Superior temporal gyrus (tissue), 1 donor: ENCODE results near the gene CFAP141.

ENCODE experiments used
- DNase-seq: peaks from one replicate; pipeline ENCODE4 v3.0.0-alpha.2; 2016; ENCODE audit errors: extremely low spot score

CFAP141 gene

GRCh38 chr1:154171880-154172279 lies 34.3 kb downstream of the CFAP141 start:
- no peak for DNase-seq

DNA sequence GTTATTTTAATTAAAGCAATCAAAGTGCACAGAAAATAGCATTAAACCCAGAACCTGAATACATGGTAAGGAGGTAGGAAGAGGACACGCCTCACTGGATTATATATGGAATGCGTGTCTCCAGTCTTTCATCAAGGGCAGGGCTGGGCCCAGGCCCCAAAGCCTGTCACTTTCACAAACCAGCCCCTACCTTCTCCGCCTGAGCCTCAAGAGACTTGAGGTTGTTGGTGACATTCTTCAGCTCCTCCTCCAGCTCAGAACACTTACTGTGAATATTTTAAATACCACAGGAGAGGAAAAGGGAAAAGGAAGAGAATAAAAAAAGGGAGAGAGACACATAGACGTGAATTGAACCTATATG lies 34.9 kb downstream of the CFAP141 start:
- DNase-seq, result no peak

DNA sequence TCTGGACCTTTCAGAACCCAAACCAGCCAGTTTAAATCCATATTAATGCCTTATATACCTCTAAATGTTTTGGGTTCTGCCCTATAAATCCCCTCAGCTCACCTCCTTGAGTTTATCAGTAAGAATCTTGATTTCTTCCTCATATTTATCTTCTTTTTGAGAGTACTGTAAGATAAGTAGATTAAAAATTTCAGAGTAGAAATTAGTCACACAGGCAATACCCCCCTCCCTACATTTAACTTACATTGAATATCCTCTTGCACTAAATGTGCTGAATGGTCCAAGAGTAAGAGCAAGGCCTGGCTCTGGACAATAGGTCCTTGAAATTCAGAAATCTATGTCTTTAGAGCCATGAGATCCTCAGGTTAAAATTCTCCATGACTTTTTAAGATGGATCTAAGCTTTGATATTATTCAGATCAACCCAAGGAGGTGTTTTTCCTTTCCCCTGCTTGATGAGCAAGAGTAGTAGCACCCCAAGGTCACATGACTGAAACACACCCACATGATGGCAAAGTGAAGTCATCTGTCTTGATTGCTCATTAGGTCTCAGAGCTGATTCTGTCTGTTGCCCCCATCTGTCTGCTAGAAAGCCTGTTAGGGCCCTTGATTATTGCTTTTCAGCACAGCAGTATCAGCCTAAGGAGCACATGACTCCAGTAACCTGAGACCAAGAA lies 35.4 kb downstream of the CFAP141 start:
- DNase-seq, result no peak

- no peak for DNase-seq
Measured at GRCh38 chr1:154167461-154167860, 38.7 kb downstream of the CFAP141 start.

GRCh38 chr1:154166207-154166606 lies 39.9 kb downstream of the CFAP141 start:
- no peak for DNase-seq

GRCh38 chr1:154159554-154159953 lies 46.6 kb downstream of the CFAP141 start:
- no peak for DNase-seq

DNA sequence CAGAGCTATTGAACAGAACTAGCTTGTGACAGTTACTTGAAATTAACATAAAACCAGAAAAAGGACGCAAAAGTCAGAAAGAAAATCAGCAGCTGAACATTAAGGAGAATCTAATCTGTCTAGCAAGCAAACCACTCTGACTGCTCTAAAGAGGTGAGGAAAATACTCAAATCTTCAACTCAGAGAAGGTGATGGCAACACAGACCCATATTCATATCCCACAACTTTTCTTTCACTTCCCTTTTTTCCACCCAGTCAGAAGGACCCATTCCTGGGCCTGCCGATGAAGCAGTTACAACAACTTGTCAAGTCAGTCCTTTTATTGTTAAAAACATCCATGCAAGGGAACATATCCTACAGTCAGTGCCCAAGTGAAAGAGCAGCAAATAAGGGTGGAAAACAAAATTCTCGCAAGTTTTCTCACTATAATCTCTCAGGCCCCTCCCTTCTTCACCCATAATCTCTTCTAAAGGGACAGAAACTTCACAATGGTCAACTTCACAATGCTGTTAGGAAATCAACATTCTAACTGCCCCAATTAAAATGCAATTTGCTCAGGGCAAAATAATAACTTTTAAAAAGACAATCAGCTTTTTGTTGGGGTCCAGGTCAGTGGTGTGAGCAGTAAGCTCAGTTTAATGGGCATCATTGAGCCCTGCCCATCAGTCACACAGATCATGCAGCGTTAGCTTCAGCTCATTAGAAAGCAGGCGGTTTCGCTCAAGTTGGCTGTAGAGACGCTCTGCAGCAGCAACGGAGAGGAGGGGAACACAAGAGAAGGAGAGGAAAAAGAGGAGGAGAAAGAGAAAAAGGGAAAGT lies 47.6 kb downstream of the CFAP141 start:
- DNase-seq, result no peak

GRCh38 chr1:154157520-154158306 lies 48.4 kb downstream of the CFAP141 start:
- DNase-seq, result no peak

GRCh38 chr1:154155251-154155650 lies 50.9 kb downstream of the CFAP141 start:
- DNase-seq, result no peak

DNA sequence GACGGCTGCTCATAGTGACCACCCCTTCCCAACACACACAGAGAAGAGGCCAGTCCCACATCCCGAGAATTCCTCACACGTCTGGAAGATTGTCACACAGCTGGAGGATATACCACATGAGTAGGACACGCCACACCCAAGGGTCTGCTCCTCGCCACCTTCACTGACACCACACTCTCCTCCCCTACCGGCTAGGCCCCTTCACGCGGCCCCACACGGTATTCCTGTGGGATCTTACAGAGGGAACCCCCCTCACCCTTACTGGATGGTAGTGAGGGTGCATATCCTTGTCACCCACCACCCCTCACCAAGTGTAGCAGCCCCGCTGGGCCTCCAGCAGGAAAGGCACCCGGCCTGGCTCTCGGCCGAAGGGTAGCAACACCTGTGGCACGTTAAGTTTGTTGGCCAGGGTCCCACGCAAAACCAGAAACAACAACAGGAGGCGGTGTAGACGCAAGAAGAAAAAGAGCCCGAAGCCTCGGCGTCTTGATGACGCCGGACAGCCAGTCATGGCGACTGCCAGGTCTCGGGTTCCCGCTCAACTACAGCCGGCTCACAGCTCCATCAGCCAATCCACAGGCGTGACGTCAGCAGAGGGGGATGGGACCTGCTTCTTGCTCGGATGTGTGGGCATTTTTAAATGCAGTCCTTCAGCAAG lies 51.5 kb downstream of the CFAP141 start, which contains the start of gene NUP210L:
Gene NUP210L (minus strand): TSS at position 540 of the 658 bp plus-strand sequence.
- no peak for DNase-seq

GRCh38 chr1:154154053-154154452 lies 52.1 kb downstream of the CFAP141 start:
- no peak for DNase-seq

GRCh38 chr1:154151311-154151710 lies 54.8 kb downstream of the CFAP141 start:
- DNase-seq, result no peak
